OCI-LY3 (cell line): ENCODE results near the gene KIAA1671.

Source experiments
- H2AFZ ChIP-seq: fragments of 200-600, 300-600 bp; shearing (Covaris generic); 2 replicates; pipeline ENCODE4 v1.6.0; 2014; ENCODE audit warnings: antibody characterized with exemption, low read depth, low read length
- H3K27ac ChIP-seq: fragments of 200-600, 300-600 bp; sonication (generic); 2 replicates; pipeline ENCODE4 v1.5.1; 2014; ENCODE audit warnings: mild to moderate bottlenecking, low read length, moderate library complexity, mixed read lengths
- H3K27me3 ChIP-seq: fragments of 200-600, 300-600 bp; sonication (generic); 2 replicates; pipeline ENCODE4 v1.6.1; 2014; ENCODE audit warnings: low read depth, low read length, mixed read lengths
- H3K36me3 ChIP-seq: fragments of 200-600, 300-600 bp; sonication (generic); replicated peaks from 2 replicates; pipeline ENCODE3; 2014; ENCODE audit warnings: low read depth, low read length, mixed read lengths
- H3K4me1 ChIP-seq: fragments of 300-600, 200-600 bp; sonication (generic); 2 replicates; pipeline ENCODE4 v1.6.1; 2014; ENCODE audit warnings: low read length, mixed read lengths
- H3K4me2 ChIP-seq: fragments of 200-600, 300-600 bp; sonication (generic); 2 replicates; pipeline ENCODE4 v1.6.1; 2014; ENCODE audit warnings: low read length, mixed read lengths
- H3K4me3 ChIP-seq: fragments of 300-600, 200-600 bp; sonication (generic); 2 replicates; pipeline ENCODE4 v1.5.1; 2014; ENCODE audit warnings: antibody characterized with exemption, mild to moderate bottlenecking, low read length, moderate library complexity
- H3K79me2 ChIP-seq: fragments of 300-600, 200-600 bp; shearing (Covaris generic); 2 replicates; pipeline ENCODE4 v1.6.1; 2014; ENCODE audit warnings: mild to moderate bottlenecking, low read length, mixed read lengths
- H3K9ac ChIP-seq: fragments of 300-600, 200-600 bp; shearing (Covaris generic); 2 replicates; pipeline ENCODE4 v1.6.0; 2014; ENCODE audit warnings: mild to moderate bottlenecking, low read length, moderate library complexity
- H3K9me3 ChIP-seq: fragments of 200-600, 300-600 bp; shearing (Covaris generic); 2 replicates; pipeline ENCODE4 v1.6.1; 2014; ENCODE audit warnings: low read length, mixed read lengths; ENCODE audit not compliant: insufficient read depth
- H4K20me1 ChIP-seq: fragments of 200-600, 300-600 bp; sonication (generic); 2 replicates; pipeline ENCODE4 v1.6.1; 2016; ENCODE audit warnings: low read length, mixed read lengths; ENCODE audit not compliant: insufficient read depth
- EZH2phosphoT487 ChIP-seq: fragments of 200-600 bp; shearing (Covaris generic); IDR thresholded peaks from 2 replicates; pipeline ENCODE4 v1.6.1; 2018; ENCODE audit warnings: antibody characterized with exemption, mixed run types, low read depth
- TF ChIP-seq, protein P1 (sequence below): fragments of 200-600, 300-600 bp; sonication (generic); IDR thresholded peaks from 2 replicates; pipeline ENCODE4 v1.5.1; 2014; ENCODE audit warnings: antibody characterized with exemption, low read length, low read depth

KIAA1671 gene

DNA sequence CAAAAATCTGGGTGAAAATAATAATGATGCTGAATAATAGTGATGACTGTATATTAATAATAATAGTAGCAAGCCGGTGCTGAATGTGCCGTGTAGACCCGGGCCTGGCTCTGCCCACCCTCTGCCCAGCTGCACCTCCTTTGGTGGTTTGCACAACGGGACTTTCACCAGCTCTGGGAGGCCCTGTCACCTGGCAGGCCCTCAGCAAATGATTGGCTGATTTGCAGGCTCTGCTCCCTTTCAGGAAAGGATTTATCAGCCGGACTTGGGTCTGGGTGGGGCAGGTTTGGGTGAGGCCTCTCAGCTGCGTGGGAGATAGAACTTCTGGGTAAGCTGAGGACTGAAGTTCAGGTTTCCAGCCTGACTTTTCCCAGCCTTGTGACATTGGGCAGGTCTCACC lies 21.4 kb downstream of the KIAA1671 start:
- Histone ChIP-seq H4K20me1 (no peaks in the 10 kb centered on the region), H3K27me3 (peaks cover 10% of the 10 kb centered on the region; the same call in 1 of the 2 replicates), H3K4me1 (no peaks in the 10 kb centered on the region), H3K9ac (no peak overlapping the region), H3K27ac (no peak overlapping the region), H2AFZ (no peak overlapping the region), H3K9me3 (no peaks in the 10 kb centered on the region), H3K79me2 (no peaks in the 10 kb centered on the region), H3K4me2 (no peak overlapping the region), H3K36me3 (no peaks in the 10 kb centered on the region), H3K4me3 (no peak overlapping the region)
- no peak for TF ChIP-seq EZH2phosphoT487
- TF ChIP-seq, protein P1, sequence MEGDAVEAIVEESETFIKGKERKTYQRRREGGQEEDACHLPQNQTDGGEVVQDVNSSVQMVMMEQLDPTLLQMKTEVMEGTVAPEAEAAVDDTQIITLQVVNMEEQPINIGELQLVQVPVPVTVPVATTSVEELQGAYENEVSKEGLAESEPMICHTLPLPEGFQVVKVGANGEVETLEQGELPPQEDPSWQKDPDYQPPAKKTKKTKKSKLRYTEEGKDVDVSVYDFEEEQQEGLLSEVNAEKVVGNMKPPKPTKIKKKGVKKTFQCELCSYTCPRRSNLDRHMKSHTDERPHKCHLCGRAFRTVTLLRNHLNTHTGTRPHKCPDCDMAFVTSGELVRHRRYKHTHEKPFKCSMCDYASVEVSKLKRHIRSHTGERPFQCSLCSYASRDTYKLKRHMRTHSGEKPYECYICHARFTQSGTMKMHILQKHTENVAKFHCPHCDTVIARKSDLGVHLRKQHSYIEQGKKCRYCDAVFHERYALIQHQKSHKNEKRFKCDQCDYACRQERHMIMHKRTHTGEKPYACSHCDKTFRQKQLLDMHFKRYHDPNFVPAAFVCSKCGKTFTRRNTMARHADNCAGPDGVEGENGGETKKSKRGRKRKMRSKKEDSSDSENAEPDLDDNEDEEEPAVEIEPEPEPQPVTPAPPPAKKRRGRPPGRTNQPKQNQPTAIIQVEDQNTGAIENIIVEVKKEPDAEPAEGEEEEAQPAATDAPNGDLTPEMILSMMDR: no peak

DNA sequence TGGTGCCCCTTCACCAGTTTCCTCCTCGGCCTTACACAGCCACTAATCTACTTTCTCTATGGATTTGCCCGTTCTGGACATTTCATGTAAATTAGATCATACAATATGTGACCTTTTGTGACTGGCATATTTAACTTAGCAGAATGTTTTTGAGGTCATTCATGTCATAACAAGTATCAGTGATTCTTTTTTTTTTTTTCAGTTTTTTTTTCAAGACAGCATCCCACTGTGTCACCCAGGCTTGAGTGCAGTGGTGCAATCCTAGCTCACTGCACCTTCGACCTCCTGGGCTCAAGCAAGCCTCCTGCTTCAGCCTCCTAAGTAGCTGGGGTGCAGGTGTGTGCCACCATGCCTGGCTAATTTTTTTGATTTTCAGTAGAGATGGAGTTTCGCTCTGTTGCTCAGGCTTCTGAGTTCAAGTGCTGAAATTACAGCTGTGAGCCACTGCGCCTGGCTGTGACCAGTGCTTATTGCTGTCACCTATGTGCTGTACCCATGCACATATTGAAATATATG lies 22.7 kb downstream of the KIAA1671 start:
- Histone ChIP-seq H3K9me3 (no peaks in the 10 kb centered on the region), H3K4me2 (no peak overlapping the region), H3K27ac (no peak overlapping the region), H2AFZ (no peak overlapping the region), H3K9ac (no peak overlapping the region), H3K36me3 (no peaks in the 10 kb centered on the region), H3K79me2 (no peaks in the 10 kb centered on the region), H3K4me3 (no peak overlapping the region), H4K20me1 (no peaks in the 10 kb centered on the region), H3K4me1 (no peaks in the 10 kb centered on the region), H3K27me3 (peaks cover 10% of the 10 kb centered on the region; the same call in 1 of the 2 replicates)
- TF ChIP-seq, protein P1: no peak
- TF ChIP-seq EZH2phosphoT487: no peak

DNA sequence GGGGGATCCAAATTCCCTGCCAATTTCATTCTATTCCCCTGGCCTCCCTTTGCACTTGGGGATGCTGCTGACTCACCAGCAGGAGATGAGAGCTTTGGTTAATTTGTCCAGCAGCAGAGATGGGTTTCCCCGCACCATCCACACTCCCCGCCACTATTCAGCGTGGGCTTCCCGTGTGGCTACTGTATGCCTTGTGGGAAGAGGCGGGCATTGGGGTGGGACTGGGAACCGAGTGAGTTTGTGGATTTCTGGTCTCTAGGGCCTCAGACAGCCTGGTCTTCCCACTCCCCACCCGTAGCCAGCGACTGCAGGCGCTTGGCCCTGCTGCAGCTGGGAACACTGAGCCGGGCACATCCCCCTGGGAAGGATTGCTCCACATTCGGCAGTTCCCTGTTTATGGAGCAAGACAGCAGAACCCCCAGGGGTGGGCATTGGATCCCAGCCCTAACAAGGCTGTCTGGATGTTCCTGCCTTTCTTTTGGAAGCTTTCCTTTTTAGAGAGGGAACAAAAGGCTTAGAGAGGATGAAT lies 23.4 kb downstream of the KIAA1671 start:
- H3K36me3 ChIP-seq: no peaks in the 10 kb centered on the region
- no peaks in the 10 kb centered on the region for H3K79me2 ChIP-seq
- no peak overlapping the region for H2AFZ ChIP-seq
- H3K27ac ChIP-seq: no peak overlapping the region
- H3K4me2 ChIP-seq: no peak overlapping the region
- H3K4me3 ChIP-seq: no peak overlapping the region
- H3K9me3 ChIP-seq: no peaks in the 10 kb centered on the region
- no peaks in the 10 kb centered on the region for H4K20me1 ChIP-seq
- H3K4me1 ChIP-seq: no peaks in the 10 kb centered on the region
- TF ChIP-seq EZH2phosphoT487: no peak
- TF ChIP-seq, protein P1: no peak
- no peak overlapping the region for H3K9ac ChIP-seq
- peaks cover 10% of the 10 kb centered on the region; the same call in 1 of the 2 replicates for H3K27me3 ChIP-seq

DNA sequence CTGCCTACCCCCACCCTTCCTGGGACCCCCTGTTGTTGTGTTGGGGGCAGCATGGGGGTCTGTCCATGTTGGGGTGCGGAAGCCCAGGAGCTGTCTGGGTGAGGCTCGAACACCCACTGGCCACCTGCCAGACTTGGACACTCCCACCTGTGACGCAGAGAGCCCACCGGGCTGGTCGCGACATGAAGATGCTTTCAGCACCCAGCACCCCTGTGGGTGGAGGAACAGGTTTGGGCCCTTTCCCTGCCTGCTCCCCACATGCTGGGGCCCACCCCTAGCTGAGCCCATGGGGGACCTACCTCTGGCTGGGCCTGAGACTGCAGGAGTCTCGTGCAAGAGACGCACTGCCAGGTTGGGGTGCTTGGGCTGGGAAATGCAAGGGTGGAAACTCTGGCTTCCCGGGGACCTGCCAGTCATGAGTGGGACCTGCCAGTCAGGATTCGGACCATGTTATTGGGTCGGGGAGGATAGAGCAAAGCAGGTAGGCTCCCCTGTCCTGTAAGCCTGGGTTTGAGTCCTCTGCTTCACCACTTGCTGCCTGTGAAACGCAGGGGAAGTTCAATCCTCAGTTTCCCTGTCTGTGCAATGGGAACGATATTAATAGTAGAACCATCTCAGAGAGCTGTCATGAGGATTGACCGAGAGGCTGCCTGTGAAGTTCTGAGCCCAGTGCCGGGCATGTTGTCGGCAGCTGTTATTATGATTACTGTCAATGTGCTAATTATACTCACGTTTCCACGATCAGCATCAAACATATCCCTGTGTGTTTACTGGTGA lies 24.1 kb downstream of the KIAA1671 start:
- H3K9ac ChIP-seq: no peak overlapping the region
- no peaks in the 10 kb centered on the region for H3K4me1 ChIP-seq
- no peak overlapping the region for H3K4me2 ChIP-seq

More for the DNA sequence above, 24.1 kb downstream of the KIAA1671 start:
- Histone ChIP-seq H3K9me3 (no peaks in the 10 kb centered on the region), H3K27me3 (peaks cover 10% of the 10 kb centered on the region; the same call in 1 of the 2 replicates), H3K36me3 (no peaks in the 10 kb centered on the region), H3K27ac (no peak overlapping the region), H4K20me1 (no peaks in the 10 kb centered on the region), H2AFZ (no peak overlapping the region), H3K79me2 (no peaks in the 10 kb centered on the region), H3K4me3 (no peak overlapping the region)
- TF ChIP-seq, protein P1: no peak
- TF ChIP-seq EZH2phosphoT487: no peak
